GM12878 (cell line): Measurements from ENCODE around the gene ZBTB39. TPM values are rescaled to one million over a fixed set of nuclear protein-coding genes. Genes with fewer than 3 reads are reported as not detected.

Source experiments
- BHLHE40 ChIP-seq, 2 experiments: fragments of 450-650 bp in 1 of 2; IDR thresholded peaks; 2 replicates each; pipeline ENCODE4 v1.6.1; 2011 to 2017; ENCODE audit warnings: low read depth in 2 of 2, borderline replicate concordance in 1 of 2, improper control_type of control experiment in 1 of 2, low read length in 1 of 2, mild to moderate bottlenecking in 1 of 2
- CBX3 ChIP-seq: fragments of 200-600 bp; sonication (generic); IDR thresholded peaks from 2 replicates; pipeline ENCODE4 v1.6.1; 2016; ENCODE audit warnings: low read depth, borderline replicate concordance
- CBX5 ChIP-seq: sonication (generic); IDR thresholded peaks from 2 replicates; pipeline ENCODE4 v1.6.1; 2016; ENCODE audit warnings: low read depth, moderate library complexity, mild to moderate bottlenecking, inconsistent platforms
- DPF2 ChIP-seq: fragments of 450-650 bp; IDR thresholded peaks from 2 replicates; pipeline ENCODE4 v1.6.1; 2017; ENCODE audit warnings: mild to moderate bottlenecking
- EED ChIP-seq: sonication (generic); IDR thresholded peaks from 2 replicates; pipeline ENCODE4 v1.6.1; 2016; ENCODE audit warnings: antibody characterized with exemption, low read depth
- IRF4 ChIP-seq: IDR thresholded peaks from 2 replicates; pipeline ENCODE4 v1.6.1; 2011; ENCODE audit warnings: low read depth, low read length
- MAX ChIP-seq: IDR thresholded peaks from 2 replicates; pipeline ENCODE4 v1.6.1; 2012; ENCODE audit warnings: low read depth, low read length, improper control_type of control experiment
- MLLT1 ChIP-seq: fragments of 450-650 bp; IDR thresholded peaks from 2 replicates; pipeline ENCODE4 v1.6.1; 2016; ENCODE audit warnings: mild to moderate bottlenecking
- MTA2 ChIP-seq: fragments of 450-650 bp; IDR thresholded peaks from 2 replicates; pipeline ENCODE4 v1.6.1; 2016; ENCODE audit warnings: low read depth, mild to moderate bottlenecking, moderate library complexity
- MYB ChIP-seq: fragments of 150-350 bp; IDR thresholded peaks from 2 replicates; pipeline ENCODE4 v1.6.1; 2014; ENCODE audit warnings: mild to moderate bottlenecking, low read depth, low read length, borderline replicate concordance
- NR2F1 ChIP-seq: fragments of 450-650 bp; conservative IDR thresholded peaks from 2 replicates; pipeline ENCODE4 v1.6.1; 2017; ENCODE audit warnings: mild to moderate bottlenecking
- RFX5 ChIP-seq: IDR thresholded peaks from 2 replicates; pipeline ENCODE4 v1.6.1; 2011; ENCODE audit warnings: low read depth, low read length, improper control_type of control experiment
- RUNX3 ChIP-seq: IDR thresholded peaks from 2 replicates; pipeline ENCODE4 v1.6.1; 2012; ENCODE audit warnings: low read length, inconsistent platforms
- SP1 ChIP-seq: IDR thresholded peaks from one replicate; pipeline ENCODE4 v1.6.1; 2011; ENCODE audit warnings: low read depth, low read length
- SPI1 ChIP-seq: IDR thresholded peaks from 2 replicates; pipeline ENCODE4 v1.6.1; 2011; ENCODE audit warnings: low read depth, mild to moderate bottlenecking, low read length, moderate library complexity, borderline replicate concordance; ENCODE audit not compliant: insufficient read depth
- STAT1 ChIP-seq: fragments of 450-650 bp; conservative IDR thresholded peaks from 2 replicates; pipeline ENCODE4 v1.6.1; 2014; ENCODE audit warnings: antibody characterized with exemption, mild to moderate bottlenecking
- USF1 ChIP-seq: IDR thresholded peaks from 2 replicates; pipeline ENCODE4 v1.6.1; 2011; ENCODE audit warnings: borderline replicate concordance, low read depth, mild to moderate bottlenecking, moderate library complexity, mixed read lengths, low read length; ENCODE audit not compliant: insufficient read depth; ENCODE audit errors: extremely low read length
- ZNF207 ChIP-seq: fragments of 450-650 bp; IDR thresholded peaks from 2 replicates; pipeline ENCODE4 v1.6.1; 2014; ENCODE audit warnings: antibody characterized with exemption, mild to moderate bottlenecking, borderline replicate concordance
- ZNF217 ChIP-seq: fragments of 450-650 bp; IDR thresholded peaks from 2 replicates; pipeline ENCODE4 v1.6.1; 2017; ENCODE audit warnings: antibody characterized with exemption, mild to moderate bottlenecking
- polyA plus RNA-seq, 11 experiments: library from polyadenylated mRNA; depleted of rRNA in 4 of 11; unstranded in 6 of 11; stranded (reverse) in 5 of 11; fragments of >200 nt; fragmentation: Nextera tagmentation in 4 of 11; fragmentation: Illumina TruSeq in 1 of 11; extraction: Ambion mirVana in 4 of 11; extraction: Trizol in 1 of 11; gene quantifications; 1 replicate in 1 of 11; 2 replicates in 10 of 11; pipeline versions ENCODE4 v1.2.1 to v1.2.3, GENCODE V29; 2011 to 2016; ENCODE audit warnings: inconsistent platforms in 2 of 11, missing spikeins in 2 of 11, low read depth in 1 of 11
- total RNA-seq, 4 experiments: library from RNA; depleted of rRNA in 3 of 4; stranded (reverse); fragments of >200 nt in 3 of 4; fragmentation: Illumina TruSeq in 1 of 4; extraction: Trizol in 1 of 4; gene quantifications; 2 replicates each; pipeline versions ENCODE4 v1.2.1 to v1.2.3, GENCODE V29; 2013 to 2021
- TF ChIP-seq, protein P1 (sequence below), 3 experiments: IDR thresholded peaks in 2 of 3; conservative IDR thresholded peaks in 1 of 3; 2 replicates each; pipeline ENCODE4 v1.5.1; 2011; ENCODE audit warnings: low read depth in 3 of 3, low read length in 3 of 3, mild to moderate bottlenecking in 3 of 3, control low read depth in 2 of 3, moderate library complexity in 2 of 3, inconsistent platforms in 1 of 3, mixed read lengths in 1 of 3; ENCODE audit not compliant: control insufficient read depth in 2 of 3, insufficient read depth in 1 of 3; ENCODE audit errors: extremely low read depth in 1 of 3

Gene ZBTB39
- total and polyA plus RNA-seq, 10 of the 15 experiments (the other 5 are each of a cell fraction or from before 2014, with no cell fraction given) = 0.88 to 6.8 (median 4.4) TPM

DNA sequence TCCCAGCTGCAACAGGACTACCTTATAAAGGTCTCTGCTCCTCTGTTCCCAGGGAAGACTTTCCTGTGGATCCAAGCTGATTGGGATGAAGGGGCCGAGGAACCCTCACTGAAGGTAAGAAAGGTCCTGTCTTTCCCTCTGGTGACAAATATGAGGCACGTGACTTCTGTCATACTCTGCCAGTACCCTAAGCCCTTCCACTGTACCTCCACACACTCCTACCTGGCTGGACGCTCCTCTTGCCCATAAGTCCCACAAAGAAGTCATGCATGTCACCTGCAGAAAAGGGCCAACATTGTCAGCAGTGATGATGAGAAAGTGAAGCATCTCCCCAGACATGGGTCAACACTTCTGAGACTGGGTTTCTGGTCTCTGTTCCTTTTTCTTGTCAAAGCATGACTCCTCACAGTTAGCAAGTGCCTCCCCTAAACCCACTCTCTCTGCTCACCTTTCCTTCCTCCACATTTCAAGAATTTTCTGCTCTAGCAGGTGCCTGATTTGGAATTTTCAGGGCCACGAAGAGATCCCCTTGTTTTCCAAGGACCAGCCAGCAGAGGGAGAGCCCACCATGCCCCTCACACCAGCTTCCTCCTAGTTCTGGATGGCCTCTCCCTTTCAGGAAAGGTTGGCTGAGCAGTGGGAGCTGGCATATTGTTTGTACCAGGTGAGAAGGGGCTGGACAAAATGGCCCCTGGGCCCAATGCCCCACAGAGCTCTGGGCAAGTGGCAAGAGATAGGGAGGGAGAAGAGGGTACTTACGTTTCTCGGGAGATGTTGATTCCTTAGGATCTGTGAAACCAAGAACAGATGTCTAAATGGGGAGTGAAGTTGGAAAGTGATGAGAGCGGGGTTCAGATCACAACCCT is 6.5 kb upstream of the ZBTB39 start (continued):
- TF ChIP-seq, protein P1, sequence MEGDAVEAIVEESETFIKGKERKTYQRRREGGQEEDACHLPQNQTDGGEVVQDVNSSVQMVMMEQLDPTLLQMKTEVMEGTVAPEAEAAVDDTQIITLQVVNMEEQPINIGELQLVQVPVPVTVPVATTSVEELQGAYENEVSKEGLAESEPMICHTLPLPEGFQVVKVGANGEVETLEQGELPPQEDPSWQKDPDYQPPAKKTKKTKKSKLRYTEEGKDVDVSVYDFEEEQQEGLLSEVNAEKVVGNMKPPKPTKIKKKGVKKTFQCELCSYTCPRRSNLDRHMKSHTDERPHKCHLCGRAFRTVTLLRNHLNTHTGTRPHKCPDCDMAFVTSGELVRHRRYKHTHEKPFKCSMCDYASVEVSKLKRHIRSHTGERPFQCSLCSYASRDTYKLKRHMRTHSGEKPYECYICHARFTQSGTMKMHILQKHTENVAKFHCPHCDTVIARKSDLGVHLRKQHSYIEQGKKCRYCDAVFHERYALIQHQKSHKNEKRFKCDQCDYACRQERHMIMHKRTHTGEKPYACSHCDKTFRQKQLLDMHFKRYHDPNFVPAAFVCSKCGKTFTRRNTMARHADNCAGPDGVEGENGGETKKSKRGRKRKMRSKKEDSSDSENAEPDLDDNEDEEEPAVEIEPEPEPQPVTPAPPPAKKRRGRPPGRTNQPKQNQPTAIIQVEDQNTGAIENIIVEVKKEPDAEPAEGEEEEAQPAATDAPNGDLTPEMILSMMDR (IDR thresholded peaks at IDR 0.05 in 2 of 3, conservative IDR thresholded peaks at IDR 0.05 in 1 of 3; ENCODE audit: control insufficient read depth in 2 of 3, extremely low read depth in 1 of 3, insufficient read depth in 1 of 3, low read depth in 3 of 3, low read length in 3 of 3) = 0 out of 6 replicates have a peak, but pooled peaks of 1 of the 3 experiments have one; percentile 5
- peak; percentile 12; the same call in 1 of the 2 replicates for TF ChIP-seq MTA2
- peak; percentile 17; the same call in 1 of the 2 replicates for TF ChIP-seq RUNX3
- peak in 1 of 2 experiments; percentile 66; a peak in 2 of 4 replicates for TF ChIP-seq BHLHE40 (IDR thresholded peaks at IDR 0.05; ENCODE audit: borderline replicate concordance in 1 of 2, low read depth in 2 of 2, low read length in 1 of 2)
- no peak for TF ChIP-seq ZNF217
- peak; percentile 36; the same call in 1 of the 2 replicates for TF ChIP-seq EED
- TF ChIP-seq CBX5 = no peak
- no peak for TF ChIP-seq STAT1
- no peak for TF ChIP-seq ZNF207
- no peak for TF ChIP-seq MAX
- TF ChIP-seq SPI1 = peak; percentile 70
- TF ChIP-seq SP1 = no peak
- no peak for TF ChIP-seq MYB
- no peak for TF ChIP-seq CBX3
- TF ChIP-seq NR2F1 = 0 out of 2 replicates have a peak, but pooled peaks have one; percentile 18
- no peak for TF ChIP-seq RFX5
- 0 out of 2 replicates have a peak, but pooled peaks have one; percentile 46 for TF ChIP-seq IRF4
- TF ChIP-seq USF1 = peak; percentile 54
- TF ChIP-seq MLLT1 = no peak
- no peak for TF ChIP-seq DPF2
- TF ChIP-seq, all 136 proteins: peak for 13
